ENCODE data around the gene EPB41. TPM values are rescaled to one million over a fixed set of nuclear protein-coding genes. Genes with fewer than 3 reads are reported as not detected.

EPB41 gene
- total and polyA plus RNA-seq, 2 experiments from 2014 or later = 13.2 to 60.8 TPM

GRCh38 chr1:29047142-29047541, 132.8 kb downstream of the EPB41 start:
- TF ChIP-seq CTCF (IDR thresholded peaks at IDR 0.05; ENCODE audit: poor library complexity) = no peak
- no peak for TF ChIP-seq EZH2phosphoT487 (IDR thresholded peaks at IDR 0.05; ENCODE audit: low read depth, severe bottlenecking, unreplicated experiment)
- TF ChIP-seq EZH2 (IDR thresholded peaks at IDR 0.05; ENCODE audit: borderline replicate concordance) = no peak
- no peaks in the 10 kb centered on the region for H3K36me3 ChIP-seq (replicated peaks; ENCODE audit: insufficient read depth, low read depth)
- no peaks in the 10 kb centered on the region for H3K79me2 ChIP-seq
- H3K27ac ChIP-seq = no peak overlapping the region
- H3K27me3 ChIP-seq = no peaks in the 10 kb centered on the region
- no peaks in the 10 kb centered on the region for H3K9me2 ChIP-seq (replicated peaks; ENCODE audit: insufficient read depth)
- DNase-seq (ENCODE audit: low spot score) = no peak
- H3K9me3 ChIP-seq (ENCODE audit: low read depth) = no peaks in the 10 kb centered on the region
- H3K4me3 ChIP-seq = no peak overlapping the region
- WGBS (ENCODE audit: low lambda C conversion rate, missing lambda C conversion rate) = 93% methylated on average over 5 of the region's 5 CpGs
- no peaks in the 10 kb centered on the region for H3K4me1 ChIP-seq (ENCODE audit: insufficient read depth)
- H2AFZ ChIP-seq = no peak overlapping the region
- H3K4me2 ChIP-seq = no peak overlapping the region
- no peaks in the 10 kb centered on the region for H4K20me1 ChIP-seq (ENCODE audit: insufficient read depth, poor library complexity, severe bottlenecking)

- TF ChIP-seq CTCF (IDR thresholded peaks at IDR 0.05; ENCODE audit: poor library complexity) = no peak
- TF ChIP-seq EZH2 (IDR thresholded peaks at IDR 0.05; ENCODE audit: borderline replicate concordance) = no peak
- no peak for TF ChIP-seq EZH2phosphoT487 (IDR thresholded peaks at IDR 0.05; ENCODE audit: low read depth, severe bottlenecking, unreplicated experiment)
- Histone ChIP-seq H3K9me2 (replicated peaks; ENCODE audit: insufficient read depth) (no peaks in the 10 kb centered on the region), H3K4me1 (ENCODE audit: insufficient read depth) (no peaks in the 10 kb centered on the region), H3K9me3 (ENCODE audit: low read depth) (no peaks in the 10 kb centered on the region), H3K79me2 (no peaks in the 10 kb centered on the region), H4K20me1 (ENCODE audit: insufficient read depth, poor library complexity, severe bottlenecking) (no peaks in the 10 kb centered on the region), H3K27ac (no peak overlapping the region), H3K36me3 (replicated peaks; ENCODE audit: insufficient read depth, low read depth) (no peaks in the 10 kb centered on the region), H3K4me3 (no peak overlapping the region), H3K27me3 (no peaks in the 10 kb centered on the region), H2AFZ (no peak overlapping the region), H3K4me2 (no peak overlapping the region)
- DNase-seq (ENCODE audit: low spot score) = no peak
- WGBS (ENCODE audit: low lambda C conversion rate, missing lambda C conversion rate) = 97% methylated on average over 1 of the region's 1 CpG
Observed at GRCh38 chr1:29050166-29050565, 135.8 kb downstream of the EPB41 start.

GRCh38 chr1:29052100-29052499, 137.7 kb downstream of the EPB41 start:
- DNase-seq (ENCODE audit: low spot score) = no peak
- Histone ChIP-seq H3K27me3 (no peaks in the 10 kb centered on the region), H3K4me3 (no peak overlapping the region), H3K27ac (no peak overlapping the region), H3K36me3 (replicated peaks; ENCODE audit: insufficient read depth, low read depth) (no peaks in the 10 kb centered on the region), H3K9me3 (ENCODE audit: low read depth) (no peaks in the 10 kb centered on the region), H3K4me1 (ENCODE audit: insufficient read depth) (no peaks in the 10 kb centered on the region), H3K79me2 (no peaks in the 10 kb centered on the region), H2AFZ (no peak overlapping the region), H3K4me2 (no peak overlapping the region), H3K9me2 (replicated peaks; ENCODE audit: insufficient read depth) (no peaks in the 10 kb centered on the region), H4K20me1 (ENCODE audit: insufficient read depth, poor library complexity, severe bottlenecking) (no peaks in the 10 kb centered on the region)
- TF ChIP-seq EZH2 (IDR thresholded peaks at IDR 0.05; ENCODE audit: borderline replicate concordance) (no peak), CTCF (IDR thresholded peaks at IDR 0.05; ENCODE audit: poor library complexity) (no peak), EZH2phosphoT487 (IDR thresholded peaks at IDR 0.05; ENCODE audit: low read depth, severe bottlenecking, unreplicated experiment) (no peak)
- WGBS (ENCODE audit: low lambda C conversion rate, missing lambda C conversion rate) = 76% methylated on average over 2 of the region's 2 CpGs

GRCh38 chr1:29052941-29053340, 138.6 kb downstream of the EPB41 start:
- Histone ChIP-seq H4K20me1 (ENCODE audit: insufficient read depth, poor library complexity, severe bottlenecking) (no peaks in the 10 kb centered on the region), H2AFZ (no peak overlapping the region), H3K9me2 (replicated peaks; ENCODE audit: insufficient read depth) (no peaks in the 10 kb centered on the region), H3K4me3 (no peak overlapping the region), H3K4me1 (ENCODE audit: insufficient read depth) (no peaks in the 10 kb centered on the region), H3K9me3 (ENCODE audit: low read depth) (no peaks in the 10 kb centered on the region), H3K4me2 (no peak overlapping the region), H3K36me3 (replicated peaks; ENCODE audit: insufficient read depth, low read depth) (no peaks in the 10 kb centered on the region), H3K27ac (no peak overlapping the region), H3K79me2 (no peaks in the 10 kb centered on the region), H3K27me3 (no peaks in the 10 kb centered on the region)
- 95% methylated on average over 7 of the region's 7 CpGs for WGBS (ENCODE audit: low lambda C conversion rate, missing lambda C conversion rate)
- DNase-seq (ENCODE audit: low spot score) = no peak
- no peak for TF ChIP-seq EZH2 (IDR thresholded peaks at IDR 0.05; ENCODE audit: borderline replicate concordance)
- TF ChIP-seq EZH2phosphoT487 (IDR thresholded peaks at IDR 0.05; ENCODE audit: low read depth, severe bottlenecking, unreplicated experiment) = no peak
- no peak for TF ChIP-seq CTCF (IDR thresholded peaks at IDR 0.05; ENCODE audit: poor library complexity)

Measured in hepatocyte (in vitro differentiated cells).